GM10248 (cell line): ENCODE measurements around the gene HTR2B.

Experiments used
- CTCF ChIA-PET: fragments of 300-600 bp; sonication (Branson Sonifier 250); formaldehyde crosslinking; extraction: SDS; loops from one replicate; lab custom pipeline; 2021; ENCODE audit warnings: antibody characterized with exemption; lab: Yijun Ruan, JAX
- POLR2A ChIA-PET: fragments of 350-650 bp; sonication (Branson Sonifier 250); formaldehyde crosslinking; extraction: SDS; loops from one replicate; lab custom pipeline; 2020; ENCODE audit warnings: antibody characterized with exemption; lab: Yijun Ruan, JAX
- DNase-seq: peaks from one replicate; pipeline ENCODE4 v3.0.0; 2012; ENCODE audit errors: extremely low spot score
- CTCF ChIP-seq: IDR thresholded peaks from 2 replicates; pipeline ENCODE4 v1.5.1; 2012; ENCODE audit warnings: mild to moderate bottlenecking, low read depth; ENCODE audit errors: extremely low read depth, missing control alignments, control extremely low read depth

The HTR2B gene

GRCh38 chr2:231117922-231118613 is 6.8 kb downstream of the HTR2B start:
- ChIA-PET CTCF (interaction anchor here (1.0 to 1.6 kb wide), 2 partner anchors 14 to 98 kb away, joined by 3 to 6 read pairs; no protein-coding TSS in a partner anchor), POLR2A (no interaction called here)
- no peak for DNase-seq
- no peak for TF ChIP-seq CTCF

GRCh38 chr2:231117148-231117547 is 7.7 kb downstream of the HTR2B start:
- ChIA-PET POLR2A (interaction anchor here (0.7 kb wide), 1 partner anchor 467 kb away, joined by 3 read pairs; no protein-coding TSS in a partner anchor), CTCF (interaction anchor here (1.3 to 2.1 kb wide), 3 partner anchors 13 to 335 kb away, joined by 3 to 9 read pairs (median 4); partner anchors contain the start of gene PSMD1)
- TF ChIP-seq CTCF: no peak
- DNase-seq: no peak

- DNase-seq: no peak
- POLR2A ChIA-PET: interaction anchor here (0.6 kb wide), 1 partner anchor 57 kb away, joined by 3 read pairs; no protein-coding TSS in a partner anchor
- CTCF ChIA-PET: interaction anchor here (1.0 to 2.1 kb wide), 3 partner anchors 12 to 112 kb away, joined by 3 to 9 read pairs (median 4); partner anchors contain the start of gene PSMD1
- no peak for TF ChIP-seq CTCF
These were observed 9.2 kb downstream of the HTR2B start for GRCh38 chr2:231115651-231116050.

- DNase-seq: no peak
- ChIA-PET POLR2A (no interaction called here), CTCF (interaction anchor here (1.0 to 1.1 kb wide), 2 partner anchors 9 to 10 kb away, joined by 3 read pairs; no protein-coding TSS in a partner anchor)
- no peak for TF ChIP-seq CTCF
These were observed 11.4 kb downstream of the HTR2B start for GRCh38 chr2:231113489-231113888.

GRCh38 chr2:231111987-231112386 is 12.9 kb downstream of the HTR2B start:
- POLR2A ChIA-PET: interaction anchor here (0.8 kb wide), 1 partner anchor 281 kb away, joined by 3 read pairs; no protein-coding TSS in a partner anchor
- CTCF ChIA-PET: interaction anchor here (0.6 to 2.6 kb wide), 17 partner anchors 8 to 1049 kb away, joined by 3 to 10 read pairs (median 3); partner anchors contain the start of gene PSMD1
- no peak for TF ChIP-seq CTCF
- no peak for DNase-seq

GRCh38 chr2:231110551-231110950 is 14.3 kb downstream of the HTR2B start:
- POLR2A ChIA-PET: no interaction called here
- no peak for DNase-seq
- CTCF ChIA-PET: interaction anchor here (0.8 to 2.6 kb wide), 12 partner anchors 9 to 343 kb away, joined by 3 to 10 read pairs (median 4); partner anchors contain the start of genes HTR2B and PSMD1
- peak; percentile 22 for TF ChIP-seq CTCF
